Measurements from ENCODE around the gene MYLK2. TPM values are rescaled to one million over a fixed set of nuclear protein-coding genes. Genes with fewer than 3 reads are reported as not detected.

The MYLK2 gene
- total and polyA plus RNA-seq, 2 of the 4 experiments (the other 2 are of a cell fraction): 0.18 to 0.27 TPM

DNA sequence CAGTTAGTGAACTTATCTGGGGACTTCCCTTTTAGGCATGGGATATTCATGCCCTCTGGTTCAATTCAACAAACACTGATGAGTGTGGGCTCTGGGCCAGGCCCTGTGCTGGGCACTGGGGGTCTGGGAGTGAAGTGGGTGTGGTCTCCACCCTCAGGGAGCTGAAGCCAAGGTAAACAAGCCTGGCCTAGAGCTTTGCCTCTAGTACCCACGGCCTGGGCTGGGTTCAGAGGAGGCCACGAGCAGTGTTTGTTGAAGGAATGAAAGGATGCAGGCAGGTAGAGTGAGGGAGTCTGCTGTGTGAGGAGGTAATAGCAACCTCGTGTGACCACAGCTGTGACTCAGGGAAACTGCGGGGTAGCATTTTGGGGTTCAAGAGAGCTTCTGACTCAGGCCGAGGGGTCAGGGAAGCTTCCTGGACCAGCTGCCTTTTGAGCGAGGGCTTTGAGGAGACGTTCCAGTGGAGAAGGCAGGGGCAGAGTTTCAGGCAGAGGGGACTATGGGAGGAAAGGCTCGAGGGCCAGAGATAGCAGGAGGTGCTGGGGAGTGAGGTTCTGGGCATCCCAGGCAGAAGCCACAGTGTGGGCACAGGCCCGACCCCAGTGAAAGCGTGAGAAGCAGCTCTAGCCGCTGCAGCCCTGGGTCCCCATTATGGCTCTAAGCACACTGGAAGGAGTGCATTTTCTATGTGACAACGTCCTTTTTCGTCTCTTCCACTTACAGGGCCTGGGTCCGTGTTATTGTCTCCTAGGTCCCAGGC, 5.6 kb downstream of the MYLK2 start:
- no TSS peak for BruUV-seq (replicated peaks)
- Histone ChIP-seq H3K14ac (replicated peaks; ENCODE audit: low read depth, low read length) (no peak overlapping the region), H2BK20ac (ENCODE audit: low read depth, low read length) (no peak overlapping the region), H3K27me3 (ENCODE audit: control insufficient read depth, insufficient read depth, low read length) (peaks cover 3% of the 10 kb centered on the region), H3K4me2 (ENCODE audit: low read depth, low read length) (no peak overlapping the region), H3K18ac (ENCODE audit: low read depth, low read length) (no peak overlapping the region), H3K27ac (ENCODE audit: insufficient read depth, low read length) (no peak overlapping the region), H3K23ac (ENCODE audit: low read depth, low read length) (no peak overlapping the region), H3K9me3 (ENCODE audit: control insufficient read depth, insufficient read depth, low read length) (no peaks in the 10 kb centered on the region), H2BK5ac (ENCODE audit: low read depth, low read length, poor library complexity, severe bottlenecking) (no peak overlapping the region), H3K79me1 (ENCODE audit: low read depth in 1 of 2, low read length in 2 of 2) (no peaks in the 10 kb centered on the region; a peak in 1 of 4 replicates), H4K20me1 (ENCODE audit: insufficient read depth, low read length) (no peaks in the 10 kb centered on the region), H3K36me3 (ENCODE audit: control insufficient read depth, insufficient read depth, low read length) (no peaks in the 10 kb centered on the region), H3K4me1 (ENCODE audit: control insufficient read depth, insufficient read depth, low read length) (no peaks in the 10 kb centered on the region), H2BK120ac (ENCODE audit: low read depth, low read length) (no peak overlapping the region), H2AK9ac (replicated peaks; ENCODE audit: low read depth, low read length, poor library complexity) (peak overlapping the region; percentile 65), H3K9me1 (ENCODE audit: insufficient read depth, low read length) (no peaks in the 10 kb centered on the region), H4K5ac (ENCODE audit: low read depth, low read length) (no peak overlapping the region), H3K4me3 (ENCODE audit: insufficient read depth, low read depth, low read length) (no peak overlapping the region), H3K56ac (ENCODE audit: extremely low read depth, insufficient read depth, low read length) (no peak overlapping the region), H3K9ac (ENCODE audit: low read depth, low read length) (no peak overlapping the region), H4K91ac (ENCODE audit: insufficient read depth, low read depth, low read length) (no peak overlapping the region), H3K4ac (ENCODE audit: low read depth, low read length) (no peak overlapping the region), H2AK5ac (ENCODE audit: low read depth, low read length) (no peak overlapping the region), H4K8ac (ENCODE audit: low read depth in 2 of 2, low read length in 2 of 2) (no peak overlapping the region), H2AFZ (replicated peaks; ENCODE audit: low read length, poor library complexity) (no peak overlapping the region), H2BK15ac (ENCODE audit: low read depth, low read length) (no peak overlapping the region)
- ChIA-PET CTCF (no interaction called here), POLR2A (ENCODE audit: unreplicated experiment) (no interaction called here)
- DNase-seq: no peak
- intact Hi-C loops (cut with micrococcal nuclease): loop anchor here (5.0 kb wide), 1 partner anchor 383 kb away; the partner anchor contains the start of genes PLAGL2 and POFUT1
- WGBS, 2 experiments (ENCODE audit: extremely low coverage in 2 of 2, insufficient read length in 1 of 2): 86% methylated on average over 10 of the region's 14 CpGs; no CpG with 5 or more reads in 1 of the 2 experiments
- dilution Hi-C loops (cut with HindIII; ENCODE audit: low sequenced_read_pairs, unreplicated experiment): no loop called here
- ATAC-seq (ENCODE audit: low read depth): no peak
- in situ Hi-C loops (cut with MboI; ENCODE audit: low sequenced_read_pairs): loop anchor here (5.0 to 25.0 kb wide), 4 partner anchors 130 to 838 kb away; partner anchors contain the start of genes C20orf203 and PDRG1
- TF ChIP-seq, protein P1, sequence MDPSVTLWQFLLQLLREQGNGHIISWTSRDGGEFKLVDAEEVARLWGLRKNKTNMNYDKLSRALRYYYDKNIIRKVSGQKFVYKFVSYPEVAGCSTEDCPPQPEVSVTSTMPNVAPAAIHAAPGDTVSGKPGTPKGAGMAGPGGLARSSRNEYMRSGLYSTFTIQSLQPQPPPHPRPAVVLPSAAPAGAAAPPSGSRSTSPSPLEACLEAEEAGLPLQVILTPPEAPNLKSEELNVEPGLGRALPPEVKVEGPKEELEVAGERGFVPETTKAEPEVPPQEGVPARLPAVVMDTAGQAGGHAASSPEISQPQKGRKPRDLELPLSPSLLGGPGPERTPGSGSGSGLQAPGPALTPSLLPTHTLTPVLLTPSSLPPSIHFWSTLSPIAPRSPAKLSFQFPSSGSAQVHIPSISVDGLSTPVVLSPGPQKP (IDR thresholded peaks at IDR 0.05; ENCODE audit: borderline replicate concordance, low read depth, low read length): no peak
- TF ChIP-seq MAZ (IDR thresholded peaks at IDR 0.05; ENCODE audit: borderline replicate concordance, low read depth, low read length) (no peak), MAFK (IDR thresholded peaks at IDR 0.05; ENCODE audit: low read depth, low read length) (no peak), CTCF (conservative IDR thresholded peaks at IDR 0.05; ENCODE audit: low read depth, low read length) (no peak), CEBPB (IDR thresholded peaks at IDR 0.05; ENCODE audit: low read depth, low read length) (no peak), POLR2A (IDR thresholded peaks at IDR 0.05; ENCODE audit: low read depth, low read length) (no peak), MXI1 (IDR thresholded peaks at IDR 0.05; ENCODE audit: borderline replicate concordance, low read depth, low read length) (no peak), FOS (IDR thresholded peaks at IDR 0.05; ENCODE audit: low read depth, low read length) (no peak), NFE2L2 (IDR thresholded peaks at IDR 0.05; ENCODE audit: low read depth, low read length) (no peak), BHLHE40 (IDR thresholded peaks at IDR 0.05; ENCODE audit: low read depth, low read length) (no peak), RCOR1 (IDR thresholded peaks at IDR 0.05; ENCODE audit: insufficient replicate concordance, low read length) (no peak), CHD1 (IDR thresholded peaks at IDR 0.05; ENCODE audit: low read depth, low read length) (no peak), SMC3 (IDR thresholded peaks at IDR 0.05; ENCODE audit: low read depth, low read length) (no peak), RFX5 (IDR thresholded peaks at IDR 0.05; ENCODE audit: low read depth, low read length) (no peak)
- TF ChIP-seq, protein P2, sequence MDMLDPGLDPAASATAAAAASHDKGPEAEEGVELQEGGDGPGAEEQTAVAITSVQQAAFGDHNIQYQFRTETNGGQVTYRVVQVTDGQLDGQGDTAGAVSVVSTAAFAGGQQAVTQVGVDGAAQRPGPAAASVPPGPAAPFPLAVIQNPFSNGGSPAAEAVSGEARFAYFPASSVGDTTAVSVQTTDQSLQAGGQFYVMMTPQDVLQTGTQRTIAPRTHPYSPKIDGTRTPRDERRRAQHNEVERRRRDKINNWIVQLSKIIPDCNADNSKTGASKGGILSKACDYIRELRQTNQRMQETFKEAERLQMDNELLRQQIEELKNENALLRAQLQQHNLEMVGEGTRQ (IDR thresholded peaks at IDR 0.05; ENCODE audit: low read depth, low read length): no peak

Data from IMR-90 (cell line).